HUDEP-2 (cell line): ENCODE results near the gene KIF22.
"Not testable (repeated sequence)": the region's sequence is repeated elsewhere in the genome, so short reads cannot be mapped to it uniquely, and the experiment has no call there.

ENCODE experiments used
- DNase-seq, 76 experiments: peaks; one replicate each; lab custom pipeline; 2025; ENCODE audit not compliant: unreplicated experiment in 76 of 76; lab: John Stamatoyannopoulos, UW

The KIF22 gene

GRCh38 chr16:29833219-29833618 is 42.7 kb downstream of the KIF22 start:
- DNase-seq, result not testable (repeated sequence)

GRCh38 chr16:29834079-29834478 is 43.5 kb downstream of the KIF22 start:
- DNase-seq, result no peak

- DNase-seq, result no peak
Measured at GRCh38 chr16:29835926-29836325, 45.4 kb downstream of the KIF22 start.

DNA sequence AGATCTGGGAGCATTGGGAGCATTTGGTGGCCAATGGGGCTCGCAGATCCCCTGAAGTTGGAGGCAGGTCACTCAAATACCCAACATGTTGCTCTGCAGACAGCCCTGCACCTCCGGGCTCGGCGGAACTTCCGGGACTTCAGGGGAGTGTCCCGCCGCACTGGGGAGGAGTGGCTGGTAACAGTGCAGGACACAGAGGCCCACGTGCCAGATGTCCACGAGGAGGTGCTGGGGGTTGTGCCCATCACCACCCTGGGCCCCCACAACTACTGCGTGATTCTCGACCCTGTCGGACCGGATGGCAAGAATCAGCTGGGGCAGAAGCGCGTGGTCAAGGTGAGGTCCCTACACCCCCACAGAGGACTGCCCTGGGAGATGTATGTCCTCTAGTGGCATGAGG is 46.1 kb downstream of the KIF22 start:
- no peak for DNase-seq

GRCh38 chr16:29837841-29838240 is 47.3 kb downstream of the KIF22 start:
- no peak for DNase-seq

GRCh38 chr16:29839822-29840221 is 49.3 kb downstream of the KIF22 start:
- DNase-seq, result no peak

- no peak for DNase-seq
Measured at GRCh38 chr16:29840240-29840639, 49.7 kb downstream of the KIF22 start.

- DNase-seq, result no peak
Measured at GRCh38 chr16:29841631-29842030, 51.1 kb downstream of the KIF22 start.

DNA sequence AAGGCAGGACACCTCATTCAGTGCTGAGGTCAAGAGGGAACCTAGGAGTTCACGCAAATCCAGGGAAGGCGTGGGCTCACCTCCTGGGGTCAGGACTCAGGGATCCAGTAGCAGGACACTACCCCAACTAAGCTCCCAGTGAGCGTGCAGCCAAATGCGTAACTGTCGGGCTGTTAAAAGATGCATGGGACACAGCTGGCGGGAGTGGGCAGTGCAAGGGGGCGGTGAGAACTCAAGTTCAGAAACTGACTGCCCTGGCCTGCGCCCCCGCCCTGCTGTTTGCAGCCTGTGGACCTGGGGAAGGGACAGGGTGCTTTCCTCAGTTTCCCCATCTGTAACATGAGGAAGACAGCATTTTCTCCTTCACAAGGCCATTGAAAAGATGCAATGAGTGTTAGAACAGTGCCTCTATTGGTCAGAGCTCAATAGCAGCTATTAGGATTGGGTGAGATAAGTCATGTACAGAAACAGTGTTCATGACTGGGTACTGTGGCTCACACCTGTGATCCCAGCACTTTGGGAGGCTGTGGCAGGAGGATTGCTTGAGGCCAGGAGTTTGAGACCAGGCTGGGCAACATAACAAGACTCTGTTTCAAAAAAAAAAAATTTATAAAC is 52.3 kb downstream of the KIF22 start:
- DNase-seq, result peak in 1 of 76 experiments; percentile 12

- DNase-seq, result no peak
Measured at GRCh38 chr16:29843931-29844330, 53.4 kb downstream of the KIF22 start.

GRCh38 chr16:29844575-29845331 is 54.2 kb downstream of the KIF22 start:
- no peak for DNase-seq

DNA sequence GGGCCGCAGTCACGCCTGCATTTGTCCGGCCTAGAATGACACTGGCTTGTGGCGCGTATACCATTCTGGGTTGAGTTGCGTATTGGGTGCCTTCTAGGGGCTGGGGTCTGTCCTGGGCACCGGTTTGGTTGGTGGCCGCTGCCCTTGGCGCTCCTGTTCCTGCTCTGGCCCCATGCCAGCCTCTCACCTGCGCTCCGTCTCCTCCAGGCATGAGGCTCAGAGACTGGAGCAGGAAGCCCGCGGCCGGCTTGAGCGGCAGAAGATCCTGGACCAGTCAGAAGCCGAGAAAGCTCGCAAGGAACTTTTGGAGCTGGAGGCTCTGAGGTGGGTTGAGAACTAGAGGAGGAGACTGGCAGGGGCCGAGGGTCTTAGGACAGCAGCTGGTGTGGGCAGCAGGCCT is 55.1 kb downstream of the KIF22 start:
- DNase-seq, result no peak

GRCh38 chr16:29848420-29849297 is 58.1 kb downstream of the KIF22 start:
- DNase-seq, result peak in 64 of 76 experiments; percentile 4 to 74 (median 52)

DNA sequence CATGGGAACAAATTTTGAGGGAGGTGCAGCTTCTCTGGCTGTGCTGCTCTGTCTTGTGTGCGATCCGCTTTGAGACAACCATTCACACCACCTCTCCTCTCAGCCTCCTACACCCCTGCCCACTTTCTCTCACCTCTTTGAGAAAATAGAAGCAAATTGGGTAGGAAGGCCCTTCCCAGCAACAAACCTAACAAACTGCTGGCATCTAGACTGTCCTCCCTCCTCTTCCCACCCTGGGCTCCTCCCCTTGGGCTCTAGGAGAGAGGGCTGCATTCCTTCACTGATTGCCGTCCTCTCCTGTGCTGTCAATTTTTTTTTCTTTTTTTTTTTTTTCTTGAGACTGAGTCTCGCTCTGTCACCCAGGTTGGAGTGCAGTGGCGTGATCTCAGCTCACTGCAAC is 59.0 kb downstream of the KIF22 start:
- no peak for DNase-seq

DNA sequence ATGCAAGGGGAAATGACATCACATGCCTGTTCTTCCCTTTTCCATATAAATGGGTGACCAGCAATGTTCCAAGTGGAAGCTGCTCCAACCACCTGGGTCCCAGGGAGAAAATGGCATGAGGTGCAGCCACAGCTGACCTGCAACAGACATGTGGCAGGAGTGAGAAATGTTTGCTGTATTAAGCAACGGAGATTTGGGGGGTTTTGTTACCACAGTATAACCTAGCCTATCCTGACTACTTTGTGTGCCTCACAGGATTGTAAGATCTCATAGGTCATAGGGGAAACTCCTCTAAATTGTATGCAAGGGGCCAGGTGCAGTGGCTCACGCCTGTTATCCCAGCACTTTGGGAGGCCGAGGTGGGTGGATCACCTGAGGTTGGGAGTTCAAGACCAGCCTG is 60.4 kb downstream of the KIF22 start:
- no peak for DNase-seq

GRCh38 chr16:29852654-29853053 is 62.1 kb downstream of the KIF22 start:
- no peak for DNase-seq

- DNase-seq, result no peak
Measured at GRCh38 chr16:29854520-29855100, 64.1 kb downstream of the KIF22 start.
